ENCODE measurements around the gene ADORA2B.

The ADORA2B gene

DNA sequence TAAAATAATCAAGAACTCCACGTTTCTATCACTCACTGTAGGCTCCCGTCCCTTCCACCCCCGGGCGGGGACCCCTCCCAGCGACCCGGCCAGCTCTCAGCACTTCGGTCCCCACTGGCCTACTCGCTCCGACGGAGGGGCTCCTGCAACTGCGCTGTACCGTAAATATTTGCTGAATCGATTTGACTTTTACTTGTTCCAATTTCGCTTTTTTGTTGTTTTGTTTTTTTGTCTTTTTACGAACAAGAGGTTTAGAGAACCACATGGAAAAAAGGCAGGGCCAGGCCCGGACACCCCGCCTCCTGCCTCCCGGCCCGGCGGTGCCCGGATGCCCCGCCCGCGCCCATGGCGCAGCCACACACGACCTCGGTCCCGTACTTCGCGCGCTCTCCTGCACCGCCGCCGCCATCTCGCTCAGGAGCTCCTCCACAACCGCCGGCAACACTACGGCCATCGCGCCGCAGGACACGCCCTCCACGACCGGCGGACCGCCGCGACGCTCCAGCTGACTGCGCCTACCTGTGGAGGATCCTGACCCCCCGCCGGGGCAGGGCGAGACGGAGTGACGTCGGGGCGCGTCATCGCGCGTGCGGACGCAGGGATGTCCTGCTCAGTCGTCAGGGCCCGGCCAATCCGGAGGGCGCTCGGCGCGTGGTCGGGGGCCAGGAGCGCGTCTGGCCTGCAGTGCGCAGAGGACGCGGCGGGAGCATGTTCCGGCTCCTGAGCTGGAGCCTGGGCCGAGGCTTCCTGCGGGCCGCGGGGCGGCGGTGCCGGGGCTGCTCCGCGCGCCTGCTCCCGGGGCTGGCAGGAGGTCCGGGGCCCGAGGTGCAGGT, 54.4 kb downstream of the ADORA2B start, which contains the start of the genes TTC19 and ZSWIM7:
Gene TTC19 (plus strand): TSS at position 684 of the 833 bp plus-strand sequence. CDS start 25 bp downstream, at position 709.
Gene ZSWIM7 (minus strand): TSS at position 564 of the 833 bp plus-strand sequence. CDS start 110 bp downstream, at position 454.
- peak; percentile 43 for DNase-seq

DNA sequence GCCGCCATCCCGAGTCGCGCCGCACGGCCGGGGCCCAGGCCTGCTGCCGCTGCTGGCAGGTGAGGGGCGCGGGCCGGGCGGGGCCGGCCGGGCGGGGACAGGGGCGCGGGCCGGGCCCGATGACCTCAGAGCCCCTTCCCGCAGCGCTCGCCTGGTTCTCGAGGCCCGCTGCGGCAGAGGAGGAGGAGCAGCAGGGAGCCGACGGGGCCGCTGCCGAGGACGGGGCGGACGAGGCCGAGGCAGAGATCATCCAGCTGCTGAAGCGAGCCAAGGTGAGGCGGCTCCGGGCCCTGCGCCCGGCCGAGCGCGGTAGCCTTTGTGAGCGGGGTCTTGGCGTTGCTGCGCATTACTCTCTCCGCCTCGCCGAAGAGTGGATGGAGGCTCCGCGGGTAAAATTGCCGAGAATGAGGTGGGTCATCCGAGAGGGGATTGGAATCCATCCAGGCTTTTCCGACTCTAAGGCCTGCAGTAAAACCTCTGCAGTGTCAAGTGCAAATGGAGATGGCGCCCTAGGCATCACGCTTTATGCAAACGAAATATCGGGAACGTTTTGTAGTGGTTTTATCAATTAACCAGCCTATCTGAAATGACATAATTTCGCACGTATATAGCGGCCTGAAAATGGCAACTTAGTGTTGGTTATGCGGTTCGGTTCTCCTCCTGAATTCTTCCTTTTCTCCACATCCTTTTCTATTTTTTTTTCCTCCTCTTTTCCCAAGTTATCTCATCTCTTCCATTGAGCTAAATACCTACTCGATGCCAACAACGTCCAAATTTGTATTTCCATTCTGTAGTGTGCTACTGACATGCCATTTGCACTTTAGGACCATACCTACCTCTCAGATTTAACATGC, 55.3 kb downstream of the ADORA2B start:
- no peak for DNase-seq

- DNase-seq: no peak
Measured at GRCh38 chr17:16001226-16001897, 56.4 kb downstream of the ADORA2B start.

DNA sequence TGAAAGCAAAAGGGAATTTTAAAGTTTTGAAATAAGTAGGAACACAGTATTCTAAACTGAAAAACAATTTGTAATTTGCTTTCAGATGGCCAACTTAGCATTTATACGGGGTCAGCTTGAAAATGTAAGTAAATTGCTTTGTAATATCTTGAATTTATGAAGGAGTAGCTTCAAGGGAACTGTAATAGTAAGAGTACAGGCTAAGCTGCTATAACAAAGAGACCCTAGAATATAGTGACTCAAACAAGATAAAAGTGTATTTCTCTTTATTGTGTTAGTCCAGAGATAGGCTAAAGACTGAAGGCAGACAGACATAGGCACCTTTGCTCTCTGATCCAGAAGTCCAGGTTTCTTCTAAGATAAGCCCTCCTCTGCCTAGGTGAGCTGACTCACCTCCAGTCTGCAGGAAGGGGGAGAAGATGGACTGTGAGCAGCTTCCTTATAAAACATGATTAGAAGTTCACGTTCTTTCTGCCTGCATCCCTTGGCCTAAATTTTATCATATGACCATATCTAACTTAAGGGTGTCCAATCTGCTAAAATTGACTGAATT, 57.9 kb downstream of the ADORA2B start:
- DNase-seq: no peak

- no peak for DNase-seq
Measured at GRCh38 chr17:16003841-16004240, 58.9 kb downstream of the ADORA2B start.

DNA sequence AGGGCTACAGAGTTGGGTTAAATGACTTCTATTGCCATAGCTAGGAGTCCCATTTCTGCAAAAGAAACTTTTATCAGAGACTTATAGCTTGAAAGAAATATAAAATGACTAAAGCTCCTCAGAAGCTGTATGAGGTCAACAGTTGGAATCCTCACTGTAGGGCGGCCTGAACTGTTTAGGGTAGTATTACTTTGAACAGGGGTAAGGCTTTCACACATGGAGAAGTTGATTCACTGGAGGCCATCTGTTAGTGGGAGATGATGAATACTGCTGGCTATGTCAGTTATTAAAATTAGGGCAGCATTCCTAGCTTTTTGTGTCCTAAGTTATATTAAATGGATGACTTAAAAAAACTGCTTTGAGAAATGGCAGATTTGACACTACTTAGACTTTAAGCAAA, 60.7 kb downstream of the ADORA2B start:
- no peak for DNase-seq

- no peak for DNase-seq
Measured at GRCh38 chr17:16007439-16007838, 62.5 kb downstream of the ADORA2B start.

DNA sequence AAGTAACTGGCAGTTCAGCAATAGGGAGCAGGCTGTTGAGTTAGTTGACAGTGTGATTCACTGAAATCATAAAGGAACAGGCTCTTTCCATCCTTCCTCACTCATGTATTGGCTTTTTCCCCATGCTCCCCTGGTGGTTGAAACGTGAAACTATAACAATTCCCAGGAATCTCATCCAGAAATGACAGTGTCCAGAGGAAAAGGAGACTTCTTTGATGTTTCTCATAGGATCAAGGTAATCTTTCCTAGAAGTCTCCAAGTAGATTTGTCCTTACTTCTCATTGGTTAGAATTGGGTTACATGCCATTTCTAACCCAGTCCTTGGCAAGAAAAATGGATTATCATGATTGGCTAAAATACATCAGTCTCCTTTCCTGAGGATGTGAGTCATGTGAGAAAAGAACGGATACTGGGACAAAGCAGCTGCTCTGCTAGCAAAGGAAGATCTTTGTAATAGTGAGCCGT, 69.0 kb downstream of the ADORA2B start:
- DNase-seq: no peak

GRCh38 chr17:16019347-16019746, 74.4 kb downstream of the ADORA2B start:
- no peak for DNase-seq

DNA sequence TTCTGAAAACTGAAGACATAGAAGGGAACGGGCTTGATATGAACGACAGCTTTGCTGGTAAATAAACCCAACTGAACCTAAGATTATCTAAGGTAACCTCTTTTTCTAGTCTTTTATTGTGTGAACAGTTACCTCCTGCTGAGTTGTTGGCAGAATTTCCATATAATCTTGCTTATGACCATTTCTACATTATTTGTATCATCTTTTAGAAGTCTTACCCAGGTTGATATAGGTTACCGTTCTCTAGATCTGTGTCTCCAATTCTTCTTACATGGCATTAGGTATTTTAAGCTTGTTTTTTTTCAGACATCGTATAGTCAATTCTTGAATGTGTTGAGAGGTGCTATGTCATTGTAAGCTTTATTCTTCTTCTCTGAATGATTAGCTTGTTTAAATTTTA, 79.0 kb downstream of the ADORA2B start:
- no peak for DNase-seq

- DNase-seq: no peak
Measured at GRCh38 chr17:16025202-16025601, 80.3 kb downstream of the ADORA2B start.

All from NCI-H2081 treated with DMSO at 0.1 percent for 48 hours (cell line).